Urinary bladder (tissue), 4 donors: ENCODE measurements around the gene SLC66A3. TPM values are rescaled to one million over a fixed set of nuclear protein-coding genes. Genes with fewer than 3 reads are reported as not detected.

Experiments used
- DNase-seq: peaks from one replicate; pipeline ENCODE4 v3.0.0-alpha.2; 2015; ENCODE audit errors: extremely low spot score
- H3K27ac ChIP-seq: one replicate; pipeline ENCODE4 v1.5.1; 2013; ENCODE audit warnings: low read depth, mild to moderate bottlenecking, moderate library complexity
- H3K36me3 ChIP-seq: one replicate; pipeline ENCODE4 v1.6.1; 2013; ENCODE audit warnings: mild to moderate bottlenecking, moderate library complexity; ENCODE audit not compliant: insufficient read depth
- H3K4me1 ChIP-seq: one replicate; pipeline ENCODE4 v1.6.1; 2013; ENCODE audit warnings: mild to moderate bottlenecking, moderate library complexity; ENCODE audit not compliant: insufficient read depth
- H3K4me3 ChIP-seq: one replicate; pipeline ENCODE4 v1.5.1; 2013; ENCODE audit warnings: low read depth, low read length
- polyA plus RNA-seq: library from polyadenylated mRNA; stranded (reverse); fragments of 200-250 nt; gene quantifications from one replicate; pipeline ENCODE4 v1.2.3, GENCODE V29; 2013
- total RNA-seq: library from RNA; depleted of rRNA; stranded (reverse); fragments of >200 nt; gene quantifications from one replicate; pipeline ENCODE4 v1.2.3, GENCODE V29; 2014
- donor health status: healthy with polysubstance abuse.
- donor health status: healthy.

The SLC66A3 gene
- total and polyA plus RNA-seq, 2 donors = 39.4 to 44.1 TPM

- Histone ChIP-seq H3K4me1 (no peaks in the 10 kb centered on the region), H3K36me3 (peaks cover 1% of the 10 kb centered on the region), H3K27ac (no peak overlapping the region), H3K4me3 (no peak overlapping the region)
- no peak for DNase-seq
These were observed 69.6 kb downstream of the SLC66A3 start for GRCh38 chr2:11224887-11225286.

DNA sequence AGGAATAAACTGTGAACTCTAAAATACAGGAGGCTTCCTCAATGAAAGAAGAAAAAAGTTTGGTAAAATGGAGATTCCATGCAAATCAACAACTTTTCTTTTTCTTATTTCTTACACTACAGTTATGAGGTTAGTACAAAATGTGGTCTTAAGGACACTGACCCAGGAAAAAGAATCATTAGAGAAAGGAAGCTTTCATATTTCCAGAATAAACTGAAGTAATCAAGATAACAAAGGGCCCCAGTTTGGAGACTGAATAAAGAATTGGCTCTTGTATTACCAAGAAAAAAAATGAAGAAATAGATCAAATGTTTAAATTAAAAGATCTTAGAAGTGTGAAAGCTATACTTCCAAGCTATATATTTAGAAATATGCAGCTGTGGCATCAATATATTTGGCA is 72.3 kb downstream of the SLC66A3 start:
- H3K27ac ChIP-seq = no peak overlapping the region
- no peak overlapping the region for H3K4me3 ChIP-seq
- peaks cover 1% of the 10 kb centered on the region for H3K36me3 ChIP-seq
- no peaks in the 10 kb centered on the region for H3K4me1 ChIP-seq
- DNase-seq = no peak

Other genes with a start within 250 kb of the SLC66A3 start
- gene KCNF1, start 243.5 kb upstream of the SLC66A3 start, total RNA-seq = 0.32 TPM
- 0.68 TPM for gene KCNF1, start 243.5 kb upstream of the SLC66A3 start, polyA plus RNA-seq
- gene ROCK2, start 189.2 kb downstream of the SLC66A3 start, total RNA-seq = 167 TPM
- gene ROCK2, start 189.2 kb downstream of the SLC66A3 start, polyA plus RNA-seq = 36.3 TPM